H9 (cell line): ENCODE measurements around the gene SLC9A2. TPM values are rescaled to one million over a fixed set of nuclear protein-coding genes. Genes with fewer than 3 reads are reported as not detected.
A peak's percentile ranks its signal among the peaks of the same experiment; 100 is the strongest.

Source experiments
- DNase-seq: peaks from one replicate; pipeline ENCODE4 v3.0.0-alpha.2; 2017
- H2AFZ ChIP-seq: one replicate; pipeline ENCODE4 v1.6.1; 2013; ENCODE audit warnings: mild to moderate bottlenecking, low read length, control low read depth, moderate library complexity
- H2AK5ac ChIP-seq: 2 replicates; pipeline ENCODE4 v1.6.1; 2013; ENCODE audit warnings: low read length, control low read depth, mixed read lengths; ENCODE audit not compliant: insufficient read length
- H2BK120ac ChIP-seq: one replicate; pipeline ENCODE4 v1.6.1; 2013; ENCODE audit warnings: low read depth, mild to moderate bottlenecking, low read length, control low read depth, inconsistent platforms; ENCODE audit not compliant: poor library complexity, severe bottlenecking
- H2BK12ac ChIP-seq: 2 replicates; pipeline ENCODE4 v1.6.1; 2013; ENCODE audit warnings: low read length, control low read depth, mixed read lengths, low read depth; ENCODE audit not compliant: insufficient read length
- H2BK15ac ChIP-seq: 2 replicates; pipeline ENCODE4 v1.6.1; 2013; ENCODE audit warnings: low read depth, low read length, control low read depth
- H2BK20ac ChIP-seq: one replicate; pipeline ENCODE4 v1.6.1; 2013; ENCODE audit warnings: low read depth, mild to moderate bottlenecking, low read length, control low read depth, inconsistent platforms; ENCODE audit not compliant: poor library complexity, severe bottlenecking
- H2BK5ac ChIP-seq: 2 replicates; pipeline ENCODE4 v1.6.1; 2013; ENCODE audit warnings: low read length, control low read depth, mixed read lengths; ENCODE audit not compliant: insufficient read length
- H3K14ac ChIP-seq: 2 replicates; pipeline ENCODE4 v1.6.1; 2013; ENCODE audit warnings: low read length, control low read depth; ENCODE audit not compliant: insufficient read depth
- H3K18ac ChIP-seq: 2 replicates; pipeline ENCODE4 v1.6.1; 2013; ENCODE audit warnings: low read depth, mild to moderate bottlenecking, mixed read lengths, low read length, control low read depth; ENCODE audit not compliant: insufficient read length
- H3K23ac ChIP-seq: 2 replicates; pipeline ENCODE4 v1.6.1; 2013; ENCODE audit warnings: low read length, control low read depth, mixed read lengths, low read depth; ENCODE audit not compliant: insufficient read length
- H3K23me2 ChIP-seq: 2 replicates; pipeline ENCODE4 v1.6.1; 2013; ENCODE audit warnings: low read depth, mild to moderate bottlenecking, mixed read lengths, low read length, control low read depth; ENCODE audit not compliant: insufficient read length, poor library complexity, severe bottlenecking
- H3K27ac ChIP-seq: 2 replicates; pipeline ENCODE4 v1.5.1; 2013; ENCODE audit warnings: low read length, control low read depth, mixed read lengths, low read depth; ENCODE audit not compliant: insufficient read length
- H3K27me3 ChIP-seq: 2 replicates; pipeline ENCODE4 v1.6.1; 2013; ENCODE audit warnings: low read length, control low read depth, inconsistent platforms; ENCODE audit not compliant: insufficient read depth
- H3K4ac ChIP-seq: 2 replicates; pipeline ENCODE4 v1.6.1; 2013; ENCODE audit warnings: low read depth, mild to moderate bottlenecking, control low read depth, inconsistent platforms, low read length, moderate library complexity
- H3K4me1 ChIP-seq: 2 replicates; pipeline ENCODE4 v1.6.1; 2013; ENCODE audit warnings: low read length, control low read depth, inconsistent platforms; ENCODE audit not compliant: insufficient read depth
- H3K4me2 ChIP-seq: 2 replicates; pipeline ENCODE4 v1.6.1; 2013; ENCODE audit warnings: low read length, control low read depth, mixed read lengths; ENCODE audit not compliant: insufficient read length, insufficient read depth
- H3K56ac ChIP-seq: 2 replicates; pipeline ENCODE4 v1.6.1; 2013; ENCODE audit warnings: low read depth, mild to moderate bottlenecking, mixed read lengths, low read length, control low read depth; ENCODE audit not compliant: insufficient read length
- H3K79me1 ChIP-seq: 2 replicates; pipeline ENCODE4 v1.6.1; 2013; ENCODE audit warnings: low read depth, mild to moderate bottlenecking, moderate library complexity, low read length, control low read depth, inconsistent platforms; ENCODE audit not compliant: insufficient read depth, poor library complexity, severe bottlenecking
- H3K79me2 ChIP-seq: 2 replicates; pipeline ENCODE4 v1.6.1; 2013; ENCODE audit warnings: low read length, control low read depth, inconsistent platforms; ENCODE audit not compliant: insufficient read depth
- H3K9ac ChIP-seq: 2 replicates; pipeline ENCODE4 v1.6.1; 2013; ENCODE audit warnings: low read length, control low read depth, mixed read lengths; ENCODE audit not compliant: insufficient read length; ENCODE audit errors: extremely low read depth
- H3K9me3 ChIP-seq: one replicate; pipeline ENCODE4 v1.6.1; 2013; ENCODE audit warnings: low read depth, low read length, inconsistent platforms; ENCODE audit not compliant: control insufficient read depth
- H3T11ph ChIP-seq: one replicate; pipeline ENCODE4 v1.6.1; 2013; ENCODE audit warnings: mild to moderate bottlenecking, low read length, control low read depth, inconsistent platforms
- H4K20me1 ChIP-seq: one replicate; pipeline ENCODE4 v1.6.1; 2013; ENCODE audit not compliant: control insufficient read depth, insufficient read length, insufficient read depth
- H4K5ac ChIP-seq: 2 replicates; pipeline ENCODE4 v1.6.1; 2013; ENCODE audit warnings: low read depth, mild to moderate bottlenecking, mixed read lengths, low read length, control low read depth; ENCODE audit not compliant: insufficient read length
- H4K8ac ChIP-seq: replicated peaks from 2 replicates; pipeline ENCODE4 v1.6.1; 2013; ENCODE audit warnings: low read length, control low read depth, mixed read lengths, low read depth; ENCODE audit not compliant: insufficient read length
- H4K91ac ChIP-seq: 2 replicates; pipeline ENCODE4 v1.6.1; 2013; ENCODE audit warnings: low read depth, mild to moderate bottlenecking, moderate library complexity, mixed read lengths, low read length, control low read depth; ENCODE audit not compliant: insufficient read length
- H3K27ac Mint-ChIP-seq, 3 experiments: 2 replicates in 2 of 3; 3 replicates in 1 of 3; pipeline ENCODE4 v1.8.0; 2020 to 2021; ENCODE audit warnings: mixed read lengths in 3 of 3, mild to moderate bottlenecking in 1 of 3, moderate library complexity in 1 of 3
- H3K27me3 Mint-ChIP-seq: 2 replicates; pipeline ENCODE4 v1.8.0; 2021; ENCODE audit warnings: low read depth, mild to moderate bottlenecking, moderate library complexity, mixed read lengths
- H3K36me3 Mint-ChIP-seq, 3 experiments: 2 replicates in 2 of 3; 3 replicates in 1 of 3; pipeline ENCODE4 v1.8.0; 2020 to 2021; ENCODE audit warnings: low read depth in 3 of 3, mixed read lengths in 3 of 3; ENCODE audit not compliant: insufficient read depth in 1 of 3
- H3K4me1 Mint-ChIP-seq, 2 experiments: 2 replicates each; pipeline ENCODE4 v1.8.0; 2020; ENCODE audit warnings: mixed read lengths in 2 of 2
- H3K4me3 Mint-ChIP-seq, 2 experiments: 2 replicates in 1 of 2; 3 replicates in 1 of 2; pipeline ENCODE4 v1.8.0; 2020 to 2021; ENCODE audit warnings: mild to moderate bottlenecking in 2 of 2, mixed read lengths in 2 of 2, moderate library complexity in 1 of 2
- H3K9me3 Mint-ChIP-seq, 2 experiments: 2 replicates in 1 of 2; 3 replicates in 1 of 2; pipeline ENCODE4 v1.8.0; 2020; ENCODE audit warnings: mild to moderate bottlenecking in 2 of 2, mixed read lengths in 2 of 2, moderate library complexity in 1 of 2
- CTCF ChIP-seq: fragments of 200-600 bp; sonication (generic); conservative IDR thresholded peaks from 3 replicates; pipeline ENCODE4 v1.8.0; 2021; ENCODE audit warnings: antibody characterized with exemption, mild to moderate bottlenecking
- WGBS: extraction: QIAGEN DNeasy Blood & Tissue Kit; methylation state at CpG from one replicate; pipeline ENCODE4 v1.1.7; 2013; ENCODE audit warnings: missing lambda C conversion rate, low lambda C conversion rate, mixed read lengths; ENCODE audit not compliant: insufficient read length; ENCODE audit errors: extremely low coverage; 5-methylcytosine and 5-hydroxymethylcytosine counted together
- total RNA-seq: library from RNA; stranded (reverse); gene quantifications from 2 replicates; pipeline ENCODE4 v1.2.1, GENCODE V29; 2021

SLC9A2 gene
- total RNA-seq, 1 experiment from 2014 or later, result 0.04 TPM

- H2BK120ac ChIP-seq, result no peak overlapping the region
- no peak overlapping the region for H4K91ac ChIP-seq
- H3K23ac ChIP-seq, result no peak overlapping the region
- no CpG with 5 or more reads among the region's 59 CpGs for WGBS
- peaks cover 0 to 1% (median 0%) of the 10 kb centered on the region in 3 experiments; a peak in 1 of 7 replicates for H3K36me3 Mint-ChIP-seq
- H3K4me2 ChIP-seq, result peak overlapping the region; percentile 95
- H3K23me2 ChIP-seq, result peaks cover 7% of the 10 kb centered on the region
- no peak overlapping the region for H3K18ac ChIP-seq
- H3K56ac ChIP-seq, result no peak overlapping the region
- peaks cover 2% of the 10 kb centered on the region; the same call in 1 of the 2 replicates for H3K4me1 ChIP-seq
- no peak overlapping the region for H3K9ac ChIP-seq
- peaks cover 15 to 17% of the 10 kb centered on the region in 2 experiments for H3K4me1 Mint-ChIP-seq
- TF ChIP-seq CTCF, result no peak
- H4K5ac ChIP-seq, result no peak overlapping the region
- DNase-seq, result peak; percentile 45
- no peaks in the 10 kb centered on the region for H3K79me2 ChIP-seq
- H3K4ac ChIP-seq, result no peak overlapping the region
- no peak overlapping the region for H2AFZ ChIP-seq
- no peak overlapping the region for H3K27ac ChIP-seq
- H2BK20ac ChIP-seq, result no peak overlapping the region
- H2AK5ac ChIP-seq, result no peak overlapping the region
- H2BK5ac ChIP-seq, result no peak overlapping the region
- H3K4me3 Mint-ChIP-seq, result peak overlapping the region; percentile 61 to 82
- no peak overlapping the region for H3T11ph ChIP-seq
- no peaks in the 10 kb centered on the region for H3K9me3 ChIP-seq
- H3K27me3 Mint-ChIP-seq, result peaks cover 81% of the 10 kb centered on the region
- H3K27ac Mint-ChIP-seq, result no peak overlapping the region
- H2BK12ac ChIP-seq, result no peak overlapping the region
- no peak overlapping the region for H2BK15ac ChIP-seq
- peaks cover 0 to 3% of the 10 kb centered on the region in 2 experiments; a peak in 1 of 5 replicates for H3K9me3 Mint-ChIP-seq
- H4K20me1 ChIP-seq, result no peaks in the 10 kb centered on the region
- peaks cover 16% of the 10 kb centered on the region; the same call in 1 of the 2 replicates for H3K27me3 ChIP-seq
- H3K14ac ChIP-seq, result peak overlapping the region; percentile 36; the same call in 1 of the 2 replicates
- H4K8ac ChIP-seq, result no peak overlapping the region
- H3K79me1 ChIP-seq, result no peaks in the 10 kb centered on the region
These were observed 620 bp upstream of the SLC9A2 start for GRCh38 chr2:102618452-102619413.
